ENCODE measurements around the gene NDFIP2. TPM values are rescaled to one million over a fixed set of nuclear protein-coding genes. Genes with fewer than 3 reads are reported as not detected.

NDFIP2 gene
- total RNA-seq, 1 experiment from 2014 or later: 49.6 TPM

- ChIA-PET RAD21 (ENCODE audit: low non-redundant PET in 1 of 2, low total read pairs in 2 of 2, uncharacterized antibody in 2 of 2, unreplicated experiment in 2 of 2) (no interaction called here), CTCF (no interaction called here), POLR2A (no interaction called here)
- Histone ChIP-seq H3K4me3 (replicated peaks in 1 of 2; ENCODE audit: low read depth in 1 of 2, low read length in 2 of 2) (no peak overlapping the region), H3K9ac (ENCODE audit: low read length) (no peak overlapping the region), H3K27ac (ENCODE audit: low read depth, low read length) (no peak overlapping the region), H3K4me2 (ENCODE audit: low read length) (no peak overlapping the region), H3K79me2 (ENCODE audit: insufficient read depth, low read length) (peaks cover 26% of the 10 kb centered on the region), H4K20me1 (ENCODE audit: insufficient read depth) (peaks cover 13% of the 10 kb centered on the region; the same call in 1 of the 2 replicates), H3K4me1 (ENCODE audit: control insufficient read depth in 1 of 2, insufficient read depth in 2 of 2, low read length in 2 of 2) (no peaks in the 10 kb centered on the region), H3K9me2 (ENCODE audit: insufficient read depth) (no peaks in the 10 kb centered on the region), H3K9me3 (ENCODE audit: control insufficient read depth in 1 of 2, insufficient read depth in 1 of 2, low read depth in 1 of 2, low read length in 2 of 2) (no peaks in the 10 kb centered on the region), H3K27me3 (ENCODE audit: insufficient read depth, low read length) (no peaks in the 10 kb centered on the region), H2AFZ (ENCODE audit: low read depth, low read length, poor library complexity, severe bottlenecking) (no peak overlapping the region), H3K36me3 (ENCODE audit: control insufficient read depth in 1 of 2, insufficient read depth in 2 of 2, low read length in 2 of 2) (peaks cover 3 to 4% of the 10 kb centered on the region in 2 experiments; a peak in 1 of 4 replicates)
- no peak for DNase-seq (ENCODE audit: low read depth, low spot score)
- BruUV-seq (replicated peaks): no TSS peak
- no peak for ATAC-seq
- intact Hi-C loops (cut with micrococcal nuclease): no loop called here
- TF ChIP-seq ZFX (IDR thresholded peaks at IDR 0.05) (no peak), YY1 (IDR thresholded peaks at IDR 0.05; ENCODE audit: extremely low read depth, insufficient replicate concordance, low read depth, low read length) (no peak), SRF (IDR thresholded peaks at IDR 0.05; ENCODE audit: low read depth) (no peak)
These were observed 41.6 kb downstream of the NDFIP2 start for GRCh38 chr13:79522583-79522982.

- POLR2A ChIA-PET: no interaction called here
- Histone ChIP-seq H2AFZ (ENCODE audit: low read depth, low read length, poor library complexity, severe bottlenecking) (no peak overlapping the region), H4K20me1 (ENCODE audit: insufficient read depth) (no peaks in the 10 kb centered on the region), H3K79me2 (ENCODE audit: insufficient read depth, low read length) (peaks cover 6% of the 10 kb centered on the region), H3K9ac (ENCODE audit: low read length) (no peak overlapping the region), H3K27me3 (ENCODE audit: insufficient read depth, low read length) (no peaks in the 10 kb centered on the region), H3K4me1 (ENCODE audit: control insufficient read depth in 1 of 2, insufficient read depth in 2 of 2, low read length in 2 of 2) (no peaks in the 10 kb centered on the region), H3K9me3 (ENCODE audit: control insufficient read depth in 1 of 2, insufficient read depth in 1 of 2, low read depth in 1 of 2, low read length in 2 of 2) (no peaks in the 10 kb centered on the region), H3K9me2 (ENCODE audit: insufficient read depth) (no peaks in the 10 kb centered on the region), H3K27ac (ENCODE audit: low read depth, low read length) (no peak overlapping the region), H3K4me3 (replicated peaks in 1 of 2; ENCODE audit: low read depth in 1 of 2, low read length in 2 of 2) (no peak overlapping the region), H3K36me3 (ENCODE audit: control insufficient read depth in 1 of 2, insufficient read depth in 2 of 2, low read length in 2 of 2) (peaks cover 3 to 4% of the 10 kb centered on the region in 2 experiments; a peak in 1 of 4 replicates), H3K4me2 (ENCODE audit: low read length) (no peak overlapping the region)
- BruUV-seq (replicated peaks): no TSS peak
- ATAC-seq (no peak), DNase-seq (ENCODE audit: low read depth, low spot score) (no peak)
- RAD21 ChIA-PET (ENCODE audit: low non-redundant PET in 1 of 2, low total read pairs in 2 of 2, uncharacterized antibody in 2 of 2, unreplicated experiment in 2 of 2): no interaction called here
- CTCF ChIA-PET: no interaction called here
- no peak for TF ChIP-seq POLR2AphosphoS5 (IDR thresholded peaks at IDR 0.05; ENCODE audit: low read depth, low read length)
- TF ChIP-seq ZNF274 (IDR thresholded peaks at IDR 0.05; ENCODE audit: low read depth, low read length): no peak
- intact Hi-C loops (cut with micrococcal nuclease): no loop called here
These were observed 44.3 kb downstream of the NDFIP2 start for GRCh38 chr13:79525064-79525857.

Measured in HCT116 (cell line).